ENCODE data around the gene DIPK1C. TPM values are rescaled to one million over a fixed set of nuclear protein-coding genes. Genes with fewer than 3 reads are reported as not detected.

DIPK1C gene
- polyA plus RNA-seq, 1 donor (not counting 4 experiments of a cell fraction or from before 2014, with no cell fraction given): not detected

GRCh38 chr18:74478316-74478715 lies 21.2 kb upstream of the DIPK1C start:
- Histone ChIP-seq H3K9me1 (ENCODE audit: control insufficient read depth, extremely low read depth, insufficient read depth, low read length) (no peaks in the 10 kb centered on the region), H3K4me2 (ENCODE audit: control insufficient read depth, extremely low read depth, insufficient read depth, low read depth, low read length) (no peak overlapping the region), H2AFZ (ENCODE audit: control insufficient read depth, low read length) (no peak overlapping the region), H3K27me3 (ENCODE audit: control insufficient read depth, extremely low read depth, insufficient read depth, low read length) (no peaks in the 10 kb centered on the region), H3K4me3 (ENCODE audit: control insufficient read depth in 2 of 3, extremely low read depth in 1 of 3, insufficient read depth in 2 of 3, low read depth in 1 of 3, low read length in 3 of 3) (no peak overlapping the region), H3K27ac (ENCODE audit: control insufficient read depth, insufficient read depth, low read length) (no peak overlapping the region), H4K20me1 (ENCODE audit: control insufficient read depth, extremely low read depth, insufficient read depth, low read length) (no peaks in the 10 kb centered on the region), H3K36me3 (ENCODE audit: control insufficient read depth in 2 of 2, extremely low read depth in 1 of 2, insufficient read depth in 2 of 2, low read length in 2 of 2) (no peaks in the 10 kb centered on the region), H3K79me2 (ENCODE audit: control insufficient read depth, insufficient read depth, low read length) (no peaks in the 10 kb centered on the region), H3K4me1 (ENCODE audit: control insufficient read depth, extremely low read depth, insufficient read depth, low read length) (no peaks in the 10 kb centered on the region), H3K9me3 (ENCODE audit: control insufficient read depth, low read depth, low read length) (no peaks in the 10 kb centered on the region), H3K9ac (ENCODE audit: control insufficient read depth, extremely low read depth, insufficient read depth, low read length) (no peak overlapping the region)
- FAIRE-seq (no peak), DNase-seq (ENCODE audit: low read depth, low spot score) (no peak)
- dilution Hi-C loops (cut with MboI; ENCODE audit: extremely low pct_ligation_motif_present, low sequenced_read_pairs): no loop called here
- TF ChIP-seq EZH2 (IDR thresholded peaks at IDR 0.05; ENCODE audit: low read length): no peak
- no peak for TF ChIP-seq CTCF (optimal IDR thresholded peaks at IDR 0.05 in 1 of 3, IDR thresholded peaks at IDR 0.05 in 1 of 3, conservative IDR thresholded peaks at IDR 0.05 in 1 of 3; ENCODE audit: extremely low read depth in 1 of 3, insufficient read depth in 2 of 3, low read length in 3 of 3)

- Histone ChIP-seq H3K4me2 (ENCODE audit: control insufficient read depth, extremely low read depth, insufficient read depth, low read depth, low read length) (no peak overlapping the region), H3K9ac (ENCODE audit: control insufficient read depth, extremely low read depth, insufficient read depth, low read length) (no peak overlapping the region), H3K9me1 (ENCODE audit: control insufficient read depth, extremely low read depth, insufficient read depth, low read length) (no peaks in the 10 kb centered on the region), H3K27ac (ENCODE audit: control insufficient read depth, insufficient read depth, low read length) (no peak overlapping the region), H3K36me3 (ENCODE audit: control insufficient read depth in 2 of 2, extremely low read depth in 1 of 2, insufficient read depth in 2 of 2, low read length in 2 of 2) (no peaks in the 10 kb centered on the region), H3K4me3 (ENCODE audit: control insufficient read depth in 2 of 3, extremely low read depth in 1 of 3, insufficient read depth in 2 of 3, low read depth in 1 of 3, low read length in 3 of 3) (no peak overlapping the region), H2AFZ (ENCODE audit: control insufficient read depth, low read length) (no peak overlapping the region), H4K20me1 (ENCODE audit: control insufficient read depth, extremely low read depth, insufficient read depth, low read length) (no peaks in the 10 kb centered on the region), H3K4me1 (ENCODE audit: control insufficient read depth, extremely low read depth, insufficient read depth, low read length) (no peaks in the 10 kb centered on the region), H3K79me2 (ENCODE audit: control insufficient read depth, insufficient read depth, low read length) (no peaks in the 10 kb centered on the region), H3K27me3 (ENCODE audit: control insufficient read depth, extremely low read depth, insufficient read depth, low read length) (no peaks in the 10 kb centered on the region), H3K9me3 (ENCODE audit: control insufficient read depth, low read depth, low read length) (no peaks in the 10 kb centered on the region)
- no peak for TF ChIP-seq CTCF (optimal IDR thresholded peaks at IDR 0.05 in 1 of 3, IDR thresholded peaks at IDR 0.05 in 1 of 3, conservative IDR thresholded peaks at IDR 0.05 in 1 of 3; ENCODE audit: extremely low read depth in 1 of 3, insufficient read depth in 2 of 3, low read length in 3 of 3)
- no peak for TF ChIP-seq EZH2 (IDR thresholded peaks at IDR 0.05; ENCODE audit: low read length)
- DNase-seq (ENCODE audit: low read depth, low spot score): no peak
- dilution Hi-C loops (cut with MboI; ENCODE audit: extremely low pct_ligation_motif_present, low sequenced_read_pairs): no loop called here
- no peak for FAIRE-seq
These were observed 20.7 kb upstream of the DIPK1C start for GRCh38 chr18:74477771-74478170.

All from keratinocyte (primary cell).